ENCODE data around the gene MISP3.

- TF ChIP-seq ZNF384 (IDR thresholded peaks at IDR 0.05): no peak
- TF ChIP-seq FOXM1 (IDR thresholded peaks at IDR 0.05; ENCODE audit: borderline replicate concordance): no peak
These were observed 47.3 kb downstream of the MISP3 start for GRCh38 chr19:14119644-14120496.
